ENCODE data around the gene FOXC1.

The FOXC1 gene

DNA sequence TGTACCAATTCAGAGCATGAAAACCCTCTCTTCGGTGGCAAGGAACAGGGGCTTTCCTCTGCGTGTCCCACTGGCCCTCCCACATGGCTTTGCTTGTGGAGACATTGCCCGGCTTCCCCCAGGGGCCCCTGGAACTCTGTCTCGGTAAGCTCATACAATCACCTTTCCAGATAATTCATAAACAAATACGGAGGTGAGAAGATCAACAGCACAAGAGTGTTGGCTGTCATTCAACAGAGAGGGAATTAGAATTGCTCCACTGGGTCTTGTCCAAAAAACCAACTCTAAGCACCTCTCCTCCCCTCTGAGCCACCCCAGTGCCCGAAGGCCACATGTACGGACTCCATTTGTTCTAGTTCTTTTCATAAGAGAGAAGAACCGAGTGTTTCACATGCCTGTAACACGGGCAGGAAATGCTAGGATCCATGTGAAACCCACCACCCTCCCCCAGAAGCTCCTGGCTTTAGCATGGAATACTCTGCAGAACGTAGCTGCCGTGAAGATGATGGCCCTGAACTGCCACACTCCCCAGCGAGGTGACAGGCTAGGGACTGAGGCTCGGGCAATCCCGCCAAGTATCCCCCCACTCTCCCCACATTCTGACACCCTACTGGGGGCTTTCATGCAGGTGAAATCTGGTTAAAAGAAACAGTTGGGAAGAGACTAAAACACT is 24.6 kb upstream of the FOXC1 start:
- no peak for DNase-seq

- DNase-seq = no peak
Observed at GRCh38 chr6:1585669-1586049, 24.1 kb upstream of the FOXC1 start.

- no peak for DNase-seq
Observed at GRCh38 chr6:1586256-1586655, 23.5 kb upstream of the FOXC1 start.

- DNase-seq = no peak
Observed at GRCh38 chr6:1586861-1587450, 22.8 kb upstream of the FOXC1 start.

GRCh38 chr6:1587546-1587945 is 22.2 kb upstream of the FOXC1 start:
- DNase-seq = no peak

DNA sequence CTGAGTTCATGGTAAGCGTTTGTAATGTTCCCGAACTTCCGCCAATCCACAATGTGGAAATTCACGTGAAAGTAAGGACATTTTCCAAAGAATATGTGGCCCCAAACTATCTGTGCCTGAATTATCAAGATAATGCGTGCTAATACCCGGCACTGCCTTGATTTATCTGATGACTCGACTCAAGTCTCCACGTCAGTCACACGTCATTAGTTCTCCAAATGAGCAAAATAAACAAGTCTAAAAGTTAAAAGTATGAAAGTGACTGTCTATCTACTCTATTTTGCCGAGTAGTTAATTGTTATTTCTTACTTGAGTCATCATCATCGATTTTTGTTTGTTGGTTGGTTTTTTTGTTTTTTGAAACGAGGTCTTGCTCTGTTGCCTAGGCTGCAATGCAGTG is 21.7 kb upstream of the FOXC1 start:
- DNase-seq = no peak

GRCh38 chr6:1589208-1589607 is 20.5 kb upstream of the FOXC1 start:
- DNase-seq = no peak

- no peak for DNase-seq
Observed at GRCh38 chr6:1590580-1590979, 19.1 kb upstream of the FOXC1 start.

GRCh38 chr6:1591243-1591642 is 18.5 kb upstream of the FOXC1 start:
- DNase-seq = no peak

DNA sequence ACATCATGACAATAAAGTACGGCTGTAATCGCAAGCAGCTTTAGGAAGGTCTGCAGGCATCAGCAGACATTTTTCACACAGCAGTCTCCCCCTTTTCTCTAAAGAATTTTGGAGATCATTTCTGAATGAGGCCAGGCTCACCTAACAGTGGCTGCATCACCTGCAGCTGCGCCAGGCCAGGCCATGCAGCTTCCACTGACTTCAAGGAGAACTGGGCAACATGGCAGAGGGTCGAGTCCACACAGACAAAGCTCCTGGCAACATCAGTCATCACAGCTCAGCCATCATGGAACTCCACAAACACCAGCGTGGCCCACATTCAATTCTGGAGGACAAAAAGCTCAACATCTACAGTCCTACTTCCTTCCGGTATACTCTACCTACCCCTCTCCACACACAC is 17.8 kb upstream of the FOXC1 start:
- DNase-seq = no peak

DNA sequence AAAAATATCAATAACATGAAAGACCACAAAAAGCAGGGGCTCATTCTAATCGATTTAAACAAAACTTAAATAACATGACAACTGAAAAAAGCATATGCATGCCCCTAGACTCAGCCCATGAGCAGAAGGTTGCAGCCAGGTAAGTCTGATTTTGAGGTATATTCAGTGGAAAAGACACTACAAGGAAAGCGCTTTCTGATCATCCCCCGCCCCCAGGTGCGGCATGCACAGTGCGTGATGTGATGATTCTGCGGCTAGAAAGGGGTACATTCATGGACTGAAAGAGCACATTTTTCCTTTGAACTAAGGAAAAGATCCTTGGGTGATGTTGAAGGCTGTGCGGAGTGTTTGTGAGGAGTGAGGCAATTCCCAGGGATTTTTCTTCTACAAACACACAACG is 16.9 kb upstream of the FOXC1 start:
- no peak for DNase-seq

DNA sequence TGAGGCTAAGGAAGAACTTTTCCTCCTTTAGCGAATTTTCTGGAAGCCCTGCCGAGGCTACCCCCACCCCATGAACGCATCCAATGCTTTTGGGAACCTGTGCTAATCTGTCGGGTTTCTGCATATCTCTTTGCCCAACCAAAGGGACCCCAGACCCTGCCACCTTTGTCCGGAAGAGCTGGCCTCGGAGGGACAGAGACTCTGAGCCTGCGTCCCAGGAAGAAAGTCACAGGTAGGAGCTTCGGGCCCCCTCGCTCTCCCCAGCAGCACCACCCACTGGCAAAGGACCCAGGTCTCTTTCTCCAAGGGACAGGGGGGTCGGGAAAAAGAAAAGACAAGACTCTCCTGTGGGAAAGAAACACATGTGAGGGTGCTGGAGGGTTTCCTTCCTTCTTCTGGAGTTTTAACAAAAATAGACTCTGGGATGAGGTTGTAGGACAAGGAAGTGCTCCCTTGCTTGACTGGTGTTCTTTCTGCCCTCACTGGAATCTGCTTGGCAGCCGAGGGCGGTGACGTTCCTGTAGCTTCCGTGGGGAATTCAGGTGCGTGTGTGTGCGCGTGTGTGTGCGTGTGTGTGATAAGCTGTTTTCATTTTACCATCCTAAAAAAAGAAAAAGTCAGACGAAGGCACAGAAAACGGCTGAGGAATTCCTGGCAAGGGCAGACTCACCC is 16.3 kb upstream of the FOXC1 start:
- no peak for DNase-seq

DNA sequence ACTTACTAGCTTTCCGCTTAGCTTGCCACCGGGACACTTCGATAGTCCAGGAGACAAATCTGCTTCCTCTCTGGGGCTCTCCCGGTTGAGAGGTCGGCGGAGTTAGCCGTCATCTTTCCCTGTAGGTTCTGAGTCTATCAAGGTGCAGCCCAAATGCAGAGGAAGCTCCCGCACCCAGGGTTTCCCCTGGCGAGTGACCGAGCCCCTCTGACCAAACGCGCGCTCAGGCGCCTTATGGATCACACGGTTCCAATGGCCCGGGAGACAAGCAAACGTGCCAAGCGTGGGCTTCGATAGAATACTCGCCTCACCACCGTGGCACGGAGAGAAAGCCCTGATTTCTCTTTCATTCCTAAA is 15.8 kb upstream of the FOXC1 start:
- DNase-seq = no peak

DNA sequence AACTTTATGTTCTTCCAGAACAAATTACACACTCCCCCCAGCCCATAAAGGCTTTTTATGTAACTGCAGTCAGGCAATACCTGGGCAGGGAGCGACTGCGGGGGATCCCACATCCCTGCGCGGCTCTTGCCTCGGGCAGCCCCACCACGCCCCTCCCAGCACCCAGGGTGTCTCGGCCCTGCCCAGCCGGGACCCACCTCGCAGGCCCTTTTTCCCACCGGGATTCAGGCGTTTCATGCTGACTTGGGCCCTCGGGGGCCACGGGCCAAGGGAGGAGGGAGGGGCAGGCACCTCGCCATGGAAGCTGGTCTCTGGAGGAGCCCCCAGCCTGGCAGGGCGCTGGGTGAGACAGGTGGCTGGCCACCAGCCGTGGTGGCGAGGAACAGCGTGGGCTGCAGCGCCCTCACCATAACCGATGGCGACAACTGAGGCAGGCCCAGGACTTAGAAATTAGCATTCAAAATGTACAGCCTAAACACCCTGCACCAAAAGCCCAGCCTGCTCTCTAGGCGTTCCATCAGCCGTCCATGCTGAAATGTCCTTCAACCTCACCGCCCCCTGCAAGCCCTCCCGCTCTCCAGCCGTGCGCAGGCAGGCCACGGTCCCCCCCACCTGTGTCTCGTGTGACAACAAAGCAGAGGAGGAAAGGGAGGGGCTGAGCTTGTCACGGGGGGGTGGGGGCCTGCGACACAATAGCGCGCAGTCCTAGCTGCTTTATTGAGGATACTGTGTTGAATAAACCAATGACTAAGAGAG is 15.1 kb upstream of the FOXC1 start:
- DNase-seq = no peak

DNA sequence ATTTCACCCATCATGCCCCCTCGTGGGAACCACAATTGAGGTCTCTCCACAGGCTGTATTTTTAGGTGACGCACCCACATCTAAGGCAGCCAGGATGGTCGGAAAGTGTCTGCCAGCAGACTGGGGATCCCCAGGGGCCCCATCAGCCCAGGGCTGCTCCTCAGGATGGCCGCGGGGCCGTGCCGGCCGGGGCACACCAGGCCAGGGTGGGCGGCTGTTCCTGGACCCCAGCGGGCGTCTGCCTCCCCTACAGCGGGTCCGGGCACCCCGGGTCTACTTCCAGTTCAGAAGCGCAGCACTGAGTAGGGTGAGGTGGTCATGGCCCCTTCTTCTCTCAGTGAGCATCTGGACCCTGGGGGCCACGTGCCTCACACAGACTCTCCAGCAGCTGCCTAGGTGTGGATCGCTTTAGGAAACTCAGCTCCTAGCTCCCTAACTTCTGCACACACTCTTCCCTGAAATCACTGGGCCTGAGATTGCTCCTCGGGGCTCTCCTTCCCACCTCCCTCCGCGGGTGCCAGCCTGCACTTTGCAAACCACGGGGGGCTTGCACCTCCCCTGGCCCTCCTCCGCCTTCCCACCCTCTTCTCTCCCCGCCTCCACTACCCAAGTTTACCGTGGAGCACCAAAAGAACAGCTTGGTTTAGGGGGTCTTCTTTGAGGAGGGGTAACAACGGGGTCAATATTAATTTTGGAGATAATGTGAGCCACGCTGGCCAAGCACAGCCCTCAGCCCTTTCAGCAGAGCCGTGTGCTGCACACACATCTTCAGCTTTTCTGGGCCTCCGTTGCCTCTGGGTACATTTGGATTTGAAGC is 14.2 kb upstream of the FOXC1 start:
- DNase-seq = no peak

GRCh38 chr6:1596088-1596852 is 13.4 kb upstream of the FOXC1 start:
- peak; percentile 84 for DNase-seq

DNA sequence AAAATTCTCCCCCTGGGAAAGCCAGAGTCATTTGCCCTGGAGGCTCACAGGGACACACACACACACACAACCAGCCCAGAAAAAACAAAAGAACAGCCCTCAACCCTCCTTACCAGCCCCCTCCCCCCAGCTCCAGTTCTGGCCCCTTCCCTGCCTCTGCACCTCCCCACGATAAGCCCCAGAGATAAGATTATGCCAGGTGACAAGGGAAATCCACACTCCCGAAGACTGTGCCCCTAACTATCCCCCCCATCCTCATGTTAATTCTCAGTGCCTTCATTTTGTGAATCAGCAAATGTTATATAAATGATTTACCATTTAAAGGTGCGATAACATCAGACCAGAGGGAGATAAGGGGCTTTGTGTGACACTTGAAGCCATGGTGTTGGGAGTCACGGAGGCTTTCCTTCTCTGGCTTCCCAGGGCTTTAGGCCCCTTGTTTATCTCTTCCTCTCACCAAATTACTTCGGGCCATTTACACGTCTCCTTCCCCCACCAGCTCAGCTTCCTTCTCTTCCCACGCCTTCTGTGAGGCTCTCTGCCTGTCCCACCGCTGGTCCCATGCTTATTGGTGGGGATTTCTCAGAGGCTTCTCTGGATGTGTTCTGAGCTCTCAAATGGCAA is 12.5 kb upstream of the FOXC1 start:
- DNase-seq = no peak

GRCh38 chr6:1597924-1598323 is 11.8 kb upstream of the FOXC1 start:
- DNase-seq = no peak

DNA sequence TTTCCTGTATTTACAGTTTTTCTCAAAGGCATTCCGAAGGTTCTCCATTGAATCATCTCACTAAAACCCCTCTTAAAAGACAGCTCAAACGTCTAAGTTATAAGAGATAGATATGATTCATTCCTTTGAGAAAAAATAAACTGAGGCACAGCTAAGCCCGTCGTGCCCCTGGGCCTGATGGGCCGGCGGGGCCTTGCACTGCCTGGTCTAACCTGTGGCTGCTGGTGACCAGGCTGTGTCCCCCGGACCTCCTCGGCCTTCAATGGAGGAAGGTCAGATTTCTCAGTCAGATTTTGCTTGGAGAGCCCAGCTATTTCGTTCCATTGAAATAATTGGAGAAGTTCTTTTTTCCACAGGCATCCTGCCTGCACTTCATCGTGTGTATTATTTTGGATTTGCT is 11.3 kb upstream of the FOXC1 start:
- DNase-seq = no peak

DNA sequence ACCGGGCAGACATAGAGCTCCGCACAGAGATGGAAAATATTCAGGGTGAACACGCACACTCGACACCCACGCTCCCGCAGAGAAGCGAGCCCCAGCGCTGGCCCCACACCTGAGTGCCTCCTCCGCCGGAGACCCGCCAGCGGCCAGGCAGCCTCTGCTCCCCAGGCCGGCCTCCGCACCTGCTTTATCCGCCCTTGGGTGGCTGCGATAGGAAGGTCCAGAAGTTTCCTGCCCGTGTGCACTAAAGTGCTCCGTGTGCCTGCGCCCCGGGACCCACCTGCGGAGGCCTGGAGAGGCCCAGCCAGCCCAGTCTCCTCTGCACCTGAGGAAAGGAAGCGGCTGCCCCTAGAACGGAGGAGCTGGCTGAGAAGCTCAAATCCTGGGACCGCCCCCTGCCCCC is 10.8 kb upstream of the FOXC1 start:
- no peak for DNase-seq

DNA sequence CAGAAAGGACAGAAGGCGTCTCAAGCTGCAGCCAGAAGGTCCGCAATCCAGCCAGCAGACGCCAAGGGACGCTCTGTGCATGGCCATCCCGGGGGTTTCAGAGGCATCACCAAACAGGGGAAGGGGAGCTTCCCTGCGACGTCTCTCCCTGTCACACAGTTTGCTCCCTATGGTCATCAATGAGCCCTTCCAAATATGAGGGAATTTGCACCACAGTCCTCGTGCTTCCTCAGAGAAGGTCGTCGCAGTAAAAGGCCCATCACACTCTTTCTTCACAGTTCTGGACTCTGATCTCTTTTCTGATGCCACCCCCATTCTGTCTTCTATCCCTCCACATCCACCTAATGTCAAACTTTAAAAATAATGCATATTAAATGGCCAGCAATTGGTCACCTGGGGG is 10.2 kb upstream of the FOXC1 start:
- no peak for DNase-seq

Data from right forelimb (tissue), 1 donor.